ENCODE measurements around the gene PHTF2.

PHTF2 gene

DNA sequence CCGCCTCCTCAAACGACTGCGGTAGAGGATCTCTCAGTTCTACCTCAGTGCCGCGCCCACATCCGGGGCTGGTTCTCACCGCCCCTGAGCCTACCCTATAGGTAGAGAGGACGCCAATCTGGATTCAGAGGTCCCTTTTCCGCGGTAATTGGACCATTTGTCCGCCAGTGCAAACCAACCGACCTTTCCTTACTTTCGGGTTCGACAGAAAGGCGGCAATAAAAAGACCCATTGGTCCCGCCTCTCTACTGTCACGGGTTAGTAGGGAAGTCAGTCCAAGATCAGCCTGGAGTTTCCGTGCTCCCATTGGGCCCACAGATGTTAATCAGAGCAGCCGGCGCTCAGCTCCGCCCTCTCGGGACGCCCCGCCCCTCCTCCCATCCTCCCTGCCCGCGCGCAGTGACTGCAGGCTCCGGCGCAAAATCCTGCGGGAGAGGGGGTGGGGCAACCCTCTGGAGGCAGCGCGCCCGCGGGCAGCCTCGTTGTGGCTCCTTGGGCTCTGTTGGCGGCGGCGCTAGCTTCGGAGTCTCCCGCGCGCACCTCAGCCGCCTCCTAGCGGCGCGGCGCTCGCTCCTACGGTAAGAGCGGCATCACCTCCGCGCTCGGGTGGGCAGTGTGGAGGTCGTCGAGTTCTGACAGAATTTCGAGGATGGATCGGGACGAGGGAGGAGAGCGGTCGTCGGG lies at the start of gene PHTF2, which contains the start of gene TMEM60:
PHTF2 (plus strand) TSS at position 380 of the 684 bp plus-strand sequence.
TMEM60 (minus strand) TSS at position 41 of the 684 bp plus-strand sequence. CDS start 4,061 bp downstream, outside the sequence.
- TF ChIP-seq FOXM1 (IDR thresholded peaks at IDR 0.05; ENCODE audit: borderline replicate concordance, low read depth) (peak; percentile 52; the same call in 1 of the 2 replicates), CREB1 (IDR thresholded peaks at IDR 0.05; ENCODE audit: low read depth) (peak; percentile 61), TCF12 (IDR thresholded peaks at IDR 0.05; ENCODE audit: low read depth) (0 out of 2 replicates have a peak, but pooled peaks have one; percentile 14), RAD21 (IDR thresholded peaks at IDR 0.05; ENCODE audit: low read depth) (peak; percentile 28; the same call in 1 of the 2 replicates), TAF1 (IDR thresholded peaks at IDR 0.05; ENCODE audit: low read depth) (peak; percentile 93), EGR1 (IDR thresholded peaks at IDR 0.05) (no peak), YY1 (IDR thresholded peaks at IDR 0.05; ENCODE audit: low read depth) (peak; percentile 43; the same call in 1 of the 2 replicates)
- TF ChIP-seq, protein P1, sequence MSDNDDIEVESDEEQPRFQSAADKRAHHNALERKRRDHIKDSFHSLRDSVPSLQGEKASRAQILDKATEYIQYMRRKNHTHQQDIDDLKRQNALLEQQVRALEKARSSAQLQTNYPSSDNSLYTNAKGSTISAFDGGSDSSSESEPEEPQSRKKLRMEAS (IDR thresholded peaks at IDR 0.05): peak; percentile 35
- TF ChIP-seq, protein P2, sequence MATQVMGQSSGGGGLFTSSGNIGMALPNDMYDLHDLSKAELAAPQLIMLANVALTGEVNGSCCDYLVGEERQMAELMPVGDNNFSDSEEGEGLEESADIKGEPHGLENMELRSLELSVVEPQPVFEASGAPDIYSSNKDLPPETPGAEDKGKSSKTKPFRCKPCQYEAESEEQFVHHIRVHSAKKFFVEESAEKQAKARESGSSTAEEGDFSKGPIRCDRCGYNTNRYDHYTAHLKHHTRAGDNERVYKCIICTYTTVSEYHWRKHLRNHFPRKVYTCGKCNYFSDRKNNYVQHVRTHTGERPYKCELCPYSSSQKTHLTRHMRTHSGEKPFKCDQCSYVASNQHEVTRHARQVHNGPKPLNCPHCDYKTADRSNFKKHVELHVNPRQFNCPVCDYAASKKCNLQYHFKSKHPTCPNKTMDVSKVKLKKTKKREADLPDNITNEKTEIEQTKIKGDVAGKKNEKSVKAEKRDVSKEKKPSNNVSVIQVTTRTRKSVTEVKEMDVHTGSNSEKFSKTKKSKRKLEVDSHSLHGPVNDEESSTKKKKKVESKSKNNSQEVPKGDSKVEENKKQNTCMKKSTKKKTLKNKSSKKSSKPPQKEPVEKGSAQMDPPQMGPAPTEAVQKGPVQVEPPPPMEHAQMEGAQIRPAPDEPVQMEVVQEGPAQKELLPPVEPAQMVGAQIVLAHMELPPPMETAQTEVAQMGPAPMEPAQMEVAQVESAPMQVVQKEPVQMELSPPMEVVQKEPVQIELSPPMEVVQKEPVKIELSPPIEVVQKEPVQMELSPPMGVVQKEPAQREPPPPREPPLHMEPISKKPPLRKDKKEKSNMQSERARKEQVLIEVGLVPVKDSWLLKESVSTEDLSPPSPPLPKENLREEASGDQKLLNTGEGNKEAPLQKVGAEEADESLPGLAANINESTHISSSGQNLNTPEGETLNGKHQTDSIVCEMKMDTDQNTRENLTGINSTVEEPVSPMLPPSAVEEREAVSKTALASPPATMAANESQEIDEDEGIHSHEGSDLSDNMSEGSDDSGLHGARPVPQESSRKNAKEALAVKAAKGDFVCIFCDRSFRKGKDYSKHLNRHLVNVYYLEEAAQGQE (IDR thresholded peaks at IDR 0.05; ENCODE audit: low read depth): no peak

DNA sequence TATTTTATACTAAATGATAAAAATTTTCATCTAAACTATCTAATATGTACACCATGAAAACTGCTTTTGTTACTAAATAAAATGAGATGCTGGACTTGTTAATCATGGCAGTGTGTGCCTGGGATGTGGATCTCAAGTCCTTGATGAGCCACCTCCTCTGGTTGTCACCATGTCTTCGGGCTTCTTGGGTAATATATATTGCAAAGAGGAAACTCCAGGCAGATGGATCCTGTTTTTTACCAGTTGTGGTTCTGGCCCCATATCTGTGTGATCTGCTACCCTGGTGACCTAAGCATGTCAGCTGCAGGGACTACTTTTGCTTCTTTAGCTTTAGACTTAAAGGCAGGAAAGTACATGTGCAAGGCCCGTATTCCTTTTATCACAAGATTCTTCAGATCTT lies 46.6 kb upstream of the PHTF2 start:
- TF ChIP-seq, protein P2 (IDR thresholded peaks at IDR 0.05; ENCODE audit: low read depth): no peak

DNA sequence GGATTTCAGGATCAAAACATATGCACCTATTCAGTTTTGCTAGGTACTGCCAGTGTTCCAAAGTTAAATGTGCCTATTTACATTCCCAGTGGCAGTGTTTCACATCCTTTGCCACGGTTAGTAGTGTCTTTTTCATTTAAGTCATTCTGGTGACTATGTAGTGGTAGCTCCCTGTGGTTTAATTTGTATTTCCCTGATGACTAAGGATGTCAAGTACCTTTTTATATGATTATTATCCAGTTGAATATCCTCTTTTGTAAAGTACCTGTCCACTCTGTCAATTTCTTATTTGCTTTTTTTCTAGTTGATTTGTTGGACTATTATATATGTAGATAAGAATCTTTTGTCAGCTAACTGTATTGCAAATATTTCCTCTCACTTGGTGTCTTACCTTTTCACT lies 45.4 kb upstream of the PHTF2 start:
- TF ChIP-seq EGR1 (IDR thresholded peaks at IDR 0.05) (no peak), YY1 (IDR thresholded peaks at IDR 0.05; ENCODE audit: low read depth) (no peak), ZBTB7A (IDR thresholded peaks at IDR 0.05; ENCODE audit: low read depth) (no peak), TCF12 (IDR thresholded peaks at IDR 0.05; ENCODE audit: low read depth) (no peak), NFIC (IDR thresholded peaks at IDR 0.05) (no peak), TAF1 (IDR thresholded peaks at IDR 0.05; ENCODE audit: low read depth) (no peak), CREB1 (IDR thresholded peaks at IDR 0.05; ENCODE audit: low read depth) (no peak), FOXM1 (IDR thresholded peaks at IDR 0.05; ENCODE audit: borderline replicate concordance, low read depth) (no peak), EP300 (IDR thresholded peaks at IDR 0.05; ENCODE audit: borderline replicate concordance) (no peak), TEAD4 (IDR thresholded peaks at IDR 0.05) (no peak), CEBPB (IDR thresholded peaks at IDR 0.05) (no peak), RAD21 (IDR thresholded peaks at IDR 0.05; ENCODE audit: low read depth) (no peak)
- TF ChIP-seq, protein P1 (IDR thresholded peaks at IDR 0.05): no peak
- TF ChIP-seq, protein P3, sequence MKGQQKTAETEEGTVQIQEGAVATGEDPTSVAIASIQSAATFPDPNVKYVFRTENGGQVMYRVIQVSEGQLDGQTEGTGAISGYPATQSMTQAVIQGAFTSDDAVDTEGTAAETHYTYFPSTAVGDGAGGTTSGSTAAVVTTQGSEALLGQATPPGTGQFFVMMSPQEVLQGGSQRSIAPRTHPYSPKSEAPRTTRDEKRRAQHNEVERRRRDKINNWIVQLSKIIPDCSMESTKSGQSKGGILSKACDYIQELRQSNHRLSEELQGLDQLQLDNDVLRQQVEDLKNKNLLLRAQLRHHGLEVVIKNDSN (IDR thresholded peaks at IDR 0.05): no peak
- TF ChIP-seq, protein P2 (IDR thresholded peaks at IDR 0.05; ENCODE audit: low read depth): no peak

DNA sequence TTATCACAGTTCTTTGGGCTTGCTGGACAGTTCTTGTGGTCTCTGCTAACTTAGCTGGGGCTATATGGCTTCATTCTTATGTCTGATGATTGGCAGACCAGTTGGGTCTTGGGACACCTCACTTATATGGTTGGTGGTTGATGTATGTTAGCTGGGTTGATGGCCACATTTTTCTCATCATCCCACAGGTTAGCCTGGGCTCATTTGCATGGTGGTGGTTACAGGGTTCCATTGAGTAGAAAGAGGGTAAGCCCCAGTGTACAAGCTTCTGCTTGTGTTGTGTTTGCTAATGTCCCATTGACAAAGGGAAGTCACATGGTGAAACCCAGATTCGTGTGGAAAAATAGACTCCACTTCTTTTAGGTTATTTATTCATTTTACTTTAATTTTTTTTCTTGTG lies 41.0 kb upstream of the PHTF2 start:
- no peak for TF ChIP-seq TEAD4 (IDR thresholded peaks at IDR 0.05)
- no peak for TF ChIP-seq EP300 (IDR thresholded peaks at IDR 0.05; ENCODE audit: borderline replicate concordance)

DNA sequence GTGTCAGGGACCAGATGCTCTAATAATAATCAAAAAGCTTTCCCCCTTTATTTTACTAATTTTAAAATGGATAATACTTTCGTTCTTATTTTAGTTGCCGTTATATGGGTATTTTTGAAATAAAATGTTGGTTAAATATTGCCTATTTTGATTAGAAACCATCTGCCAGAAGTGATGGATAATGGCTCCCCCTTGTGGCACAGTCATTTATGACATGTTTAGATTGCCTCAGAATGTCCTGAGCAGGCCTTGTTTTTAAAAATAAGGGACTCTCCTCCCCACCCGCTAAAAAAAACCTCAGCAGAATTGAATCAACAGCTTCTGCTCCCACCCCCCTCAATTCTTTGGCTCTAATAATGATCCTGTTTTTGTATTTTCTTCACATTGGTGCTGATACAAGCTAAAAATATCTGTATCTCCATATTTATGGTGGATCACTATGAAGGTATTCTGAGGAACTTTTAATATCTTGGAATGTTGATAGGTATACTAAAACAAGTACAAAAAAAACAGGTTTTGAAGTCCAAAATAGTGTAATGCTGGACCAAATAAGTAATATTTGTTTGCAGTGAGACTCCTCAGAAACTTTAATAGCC lies 39.2 kb upstream of the PHTF2 start:
- TF ChIP-seq, protein P1 (IDR thresholded peaks at IDR 0.05): no peak
- TF ChIP-seq ZBTB7A (IDR thresholded peaks at IDR 0.05; ENCODE audit: low read depth) (no peak), RAD21 (IDR thresholded peaks at IDR 0.05; ENCODE audit: low read depth) (peak; percentile 85)
